HepG2 (cell line): ENCODE data around the gene NUDT6. TPM values are rescaled to one million over a fixed set of nuclear protein-coding genes. Genes with fewer than 3 reads are reported as not detected.

Experiments
- ATRX ChIP-seq: sonication (generic); formaldehyde crosslinking; IDR thresholded peaks from 2 replicates; pipeline ENCODE4 v1.4.0; 2020; ENCODE audit warnings: missing genetic modification reagents, borderline replicate concordance
- CSRNP1 ChIP-seq: sonication (generic); formaldehyde crosslinking; IDR thresholded peaks from 2 replicates; pipeline ENCODE4 v1.8.1; 2023; ENCODE audit warnings: mild to moderate bottlenecking, missing genetic modification reagents
- CTCF ChIP-seq: sonication (generic); formaldehyde crosslinking; IDR thresholded peaks from 2 replicates; pipeline ENCODE4 v1.5.0; 2020; ENCODE audit warnings: mild to moderate bottlenecking, missing genetic modification reagents, moderate library complexity
- GZF1 ChIP-seq: sonication (generic); formaldehyde crosslinking; IDR thresholded peaks from 2 replicates; pipeline ENCODE4 v1.5.1; 2020; ENCODE audit warnings: mild to moderate bottlenecking, missing genetic modification reagents
- KDM3A ChIP-seq: IDR thresholded peaks from 2 replicates; pipeline ENCODE4 v1.6.1; 2018; ENCODE audit warnings: low read depth, missing compliant biosample characterization
- MED13 ChIP-seq: sonication (generic); formaldehyde crosslinking; IDR thresholded peaks from 2 replicates; pipeline ENCODE4 v1.5.0; 2020; ENCODE audit warnings: missing genetic modification reagents
- NFKB2 ChIP-seq: sonication (generic); formaldehyde crosslinking; IDR thresholded peaks from 2 replicates; pipeline ENCODE4 v1.4.0; 2020; ENCODE audit warnings: missing genetic modification reagents, borderline replicate concordance
- PAXIP1 ChIP-seq: sonication (generic); formaldehyde crosslinking; conservative IDR thresholded peaks from 2 replicates; pipeline ENCODE4 v1.4.0; 2020; ENCODE audit warnings: mild to moderate bottlenecking, missing genetic modification reagents, moderate library complexity
- STAT5B ChIP-seq: sonication (generic); formaldehyde crosslinking; IDR thresholded peaks from 2 replicates; pipeline ENCODE4 v1.4.0; 2020; ENCODE audit warnings: missing genetic modification reagents
- ZFP36L1 ChIP-seq: sonication (generic); formaldehyde crosslinking; IDR thresholded peaks from 2 replicates; pipeline ENCODE4 v1.8.0; 2022; ENCODE audit warnings: mild to moderate bottlenecking, missing genetic modification reagents, moderate library complexity
- ZNF121 ChIP-seq: sonication (generic); formaldehyde crosslinking; IDR thresholded peaks from 2 replicates; pipeline ENCODE4 v1.5.0; 2020; ENCODE audit warnings: mild to moderate bottlenecking, missing genetic modification reagents
- ZNF350 ChIP-seq: sonication (generic); formaldehyde crosslinking; IDR thresholded peaks from 2 replicates; pipeline ENCODE4 v1.4.0; 2020; ENCODE audit warnings: mild to moderate bottlenecking, low read depth, missing genetic modification reagents, borderline replicate concordance
- ZNF432 ChIP-seq: sonication (generic); formaldehyde crosslinking; IDR thresholded peaks from 2 replicates; pipeline ENCODE4 v1.5.0; 2020; ENCODE audit warnings: missing genetic modification reagents, mild to moderate bottlenecking, borderline replicate concordance
- ZNF468 ChIP-seq: sonication (generic); formaldehyde crosslinking; IDR thresholded peaks from 2 replicates; pipeline ENCODE4 v1.8.0; 2022; ENCODE audit warnings: mild to moderate bottlenecking, moderate library complexity, missing genetic modification reagents
- ZNF616 ChIP-seq: sonication (generic); formaldehyde crosslinking; IDR thresholded peaks from 2 replicates; pipeline ENCODE4 v1.5.0; 2020; ENCODE audit warnings: low read depth, mild to moderate bottlenecking, missing genetic modification reagents
- ZNF773 ChIP-seq: sonication (generic); formaldehyde crosslinking; IDR thresholded peaks from 2 replicates; pipeline ENCODE4 v1.4.0; 2020; ENCODE audit warnings: missing genetic modification reagents, borderline replicate concordance
- polyA plus RNA-seq, 8 experiments: library from polyadenylated mRNA; depleted of rRNA in 3 of 8; stranded (reverse) in 7 of 8; unstranded in 1 of 8; fragments of >200 nt; fragmentation: Illumina TruSeq in 4 of 8; extraction: Trizol in 4 of 8; gene quantifications; 2 replicates each; pipeline versions ENCODE4 v1.2.1 to v1.2.3, GENCODE V29; 2011 to 2016; ENCODE audit warnings: low read depth in 4 of 8, missing spikeins in 1 of 8, mixed read lengths in 1 of 8; ENCODE audit not compliant: insufficient read depth in 1 of 8
- total RNA-seq, 5 experiments: library from RNA; depleted of rRNA; stranded (reverse); fragments of >200 nt; fragmentation: Illumina TruSeq; extraction: Trizol; gene quantifications; 2 replicates each; pipeline ENCODE4 v1.2.3, GENCODE V29; 2016; ENCODE audit warnings: low read depth in 1 of 5
- TF ChIP-seq, protein P1 (sequence below): sonication (generic); formaldehyde crosslinking; IDR thresholded peaks from 2 replicates; pipeline ENCODE4 v1.5.0; 2020; ENCODE audit warnings: missing genetic modification reagents, mild to moderate bottlenecking, borderline replicate concordance

The NUDT6 gene
- total and polyA plus RNA-seq, 2 of the 13 experiments (the other 11 are each of a cell fraction or from before 2014, with no cell fraction given): 4.8 to 8.3 TPM

GRCh38 chr4:122921971-122922876, at the start of gene NUDT6 (continued):
- TF ChIP-seq PAXIP1 (CRISPR knock-in tag) (peak; percentile 44; the same call in 1 of the 2 replicates), ZFP36L1 (CRISPR knock-in tag) (no peak; the same call in 1 of the 2 replicates), STAT5B (CRISPR knock-in tag) (no peak), ATRX (CRISPR knock-in tag) (no peak), ZNF121 (no peak; the same call in 1 of the 2 replicates), KDM3A (CRISPR knock-in tag) (no peak), NFKB2 (peak; percentile 32; the same call in 1 of the 2 replicates), ZNF350 (CRISPR knock-in tag) (peak; percentile 68), ZNF616 (CRISPR knock-in tag) (no peak), CTCF (CRISPR knock-in tag) (peak; percentile 15; the same call in 1 of the 2 replicates), GZF1 (CRISPR knock-in tag) (no peak), MED13 (CRISPR knock-in tag) (no peak), ZNF432 (CRISPR knock-in tag) (no peak), ZNF773 (CRISPR knock-in tag) (0 out of 2 replicates have a peak, but pooled peaks have one; percentile 27), CSRNP1 (CRISPR knock-in tag) (peak; percentile 76; the same call in 1 of the 2 replicates), ZNF468 (CRISPR knock-in tag) (0 out of 2 replicates have a peak, but pooled peaks have one; percentile 65)
- TF ChIP-seq, protein P1, sequence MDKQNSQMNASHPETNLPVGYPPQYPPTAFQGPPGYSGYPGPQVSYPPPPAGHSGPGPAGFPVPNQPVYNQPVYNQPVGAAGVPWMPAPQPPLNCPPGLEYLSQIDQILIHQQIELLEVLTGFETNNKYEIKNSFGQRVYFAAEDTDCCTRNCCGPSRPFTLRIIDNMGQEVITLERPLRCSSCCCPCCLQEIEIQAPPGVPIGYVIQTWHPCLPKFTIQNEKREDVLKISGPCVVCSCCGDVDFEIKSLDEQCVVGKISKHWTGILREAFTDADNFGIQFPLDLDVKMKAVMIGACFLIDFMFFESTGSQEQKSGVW (CRISPR knock-in tag): no peak
